ENCODE measurements around the gene ADCY4. TPM values are rescaled to one million over a fixed set of nuclear protein-coding genes. Genes with fewer than 3 reads are reported as not detected.

The ADCY4 gene
- total RNA-seq, 1 donor = 1.2 TPM

DNA sequence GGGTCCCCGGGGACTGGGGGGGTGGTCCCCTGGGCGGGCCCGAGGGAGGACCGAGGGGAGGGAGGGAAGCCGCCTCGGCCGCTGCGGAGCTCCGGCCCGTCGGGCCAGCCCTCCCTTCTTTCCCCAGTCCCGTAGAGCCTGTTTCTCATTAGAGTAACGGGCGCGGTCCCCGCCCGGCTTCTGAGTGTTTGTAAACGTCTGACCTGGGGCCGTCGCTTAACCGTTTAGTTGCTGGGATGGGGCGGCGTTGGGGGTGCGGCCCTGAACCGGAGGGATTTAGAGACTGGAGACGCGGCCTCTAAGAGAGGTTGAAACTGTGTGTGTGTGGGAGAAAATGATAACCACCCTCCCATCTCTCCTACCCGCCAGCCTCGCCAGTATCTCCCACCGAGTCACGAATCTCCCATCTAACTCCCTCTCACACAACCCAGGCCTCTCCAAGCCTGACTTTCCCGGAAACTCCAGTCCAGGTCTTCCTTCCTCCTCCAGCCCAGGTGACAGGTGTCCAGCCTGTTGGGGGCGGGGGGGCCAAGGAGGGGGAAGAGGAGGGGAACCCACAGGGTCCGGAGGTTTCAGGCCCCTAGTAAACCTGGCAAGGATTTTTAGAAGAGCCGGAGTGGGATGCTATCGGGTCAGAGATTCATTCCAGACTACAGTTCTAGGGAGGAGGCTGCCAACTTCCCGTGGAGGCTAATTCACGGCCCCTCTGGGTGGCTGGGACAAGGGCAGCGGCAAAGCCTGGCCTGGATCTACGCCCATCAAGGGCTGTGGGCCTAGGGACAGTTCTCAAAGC is 32.0 kb upstream of the ADCY4 start:
- H3K4me3 ChIP-seq (ENCODE audit: low read depth, low read length) = peak overlapping the region; percentile 65
- DNase-seq (ENCODE audit: low read depth) = peak; percentile 97
- TF ChIP-seq, protein P1, sequence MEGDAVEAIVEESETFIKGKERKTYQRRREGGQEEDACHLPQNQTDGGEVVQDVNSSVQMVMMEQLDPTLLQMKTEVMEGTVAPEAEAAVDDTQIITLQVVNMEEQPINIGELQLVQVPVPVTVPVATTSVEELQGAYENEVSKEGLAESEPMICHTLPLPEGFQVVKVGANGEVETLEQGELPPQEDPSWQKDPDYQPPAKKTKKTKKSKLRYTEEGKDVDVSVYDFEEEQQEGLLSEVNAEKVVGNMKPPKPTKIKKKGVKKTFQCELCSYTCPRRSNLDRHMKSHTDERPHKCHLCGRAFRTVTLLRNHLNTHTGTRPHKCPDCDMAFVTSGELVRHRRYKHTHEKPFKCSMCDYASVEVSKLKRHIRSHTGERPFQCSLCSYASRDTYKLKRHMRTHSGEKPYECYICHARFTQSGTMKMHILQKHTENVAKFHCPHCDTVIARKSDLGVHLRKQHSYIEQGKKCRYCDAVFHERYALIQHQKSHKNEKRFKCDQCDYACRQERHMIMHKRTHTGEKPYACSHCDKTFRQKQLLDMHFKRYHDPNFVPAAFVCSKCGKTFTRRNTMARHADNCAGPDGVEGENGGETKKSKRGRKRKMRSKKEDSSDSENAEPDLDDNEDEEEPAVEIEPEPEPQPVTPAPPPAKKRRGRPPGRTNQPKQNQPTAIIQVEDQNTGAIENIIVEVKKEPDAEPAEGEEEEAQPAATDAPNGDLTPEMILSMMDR (IDR thresholded peaks at IDR 0.05; ENCODE audit: insufficient read depth, low read length) = no peak

DNA sequence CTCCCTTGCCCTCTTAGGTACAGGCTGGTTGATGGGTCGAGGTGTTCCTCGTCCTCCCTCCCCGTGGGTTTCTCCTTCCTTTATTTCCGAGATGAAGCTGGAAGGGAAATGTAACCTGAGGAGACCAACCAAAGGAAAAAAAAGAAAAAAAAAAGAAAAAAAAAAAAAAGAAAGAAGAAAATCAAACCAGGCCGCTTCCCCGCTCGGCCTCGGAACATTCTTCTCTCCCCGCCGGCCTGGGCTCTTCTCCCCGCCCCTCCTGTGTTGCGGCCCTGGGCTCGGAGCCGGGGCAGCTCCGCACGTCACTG is 31.5 kb upstream of the ADCY4 start:
- TF ChIP-seq, protein P1 (IDR thresholded peaks at IDR 0.05; ENCODE audit: insufficient read depth, low read length) = no peak
- DNase-seq (ENCODE audit: low read depth) = no peak
- H3K4me3 ChIP-seq (ENCODE audit: low read depth, low read length) = peak overlapping the region; percentile 63

DNA sequence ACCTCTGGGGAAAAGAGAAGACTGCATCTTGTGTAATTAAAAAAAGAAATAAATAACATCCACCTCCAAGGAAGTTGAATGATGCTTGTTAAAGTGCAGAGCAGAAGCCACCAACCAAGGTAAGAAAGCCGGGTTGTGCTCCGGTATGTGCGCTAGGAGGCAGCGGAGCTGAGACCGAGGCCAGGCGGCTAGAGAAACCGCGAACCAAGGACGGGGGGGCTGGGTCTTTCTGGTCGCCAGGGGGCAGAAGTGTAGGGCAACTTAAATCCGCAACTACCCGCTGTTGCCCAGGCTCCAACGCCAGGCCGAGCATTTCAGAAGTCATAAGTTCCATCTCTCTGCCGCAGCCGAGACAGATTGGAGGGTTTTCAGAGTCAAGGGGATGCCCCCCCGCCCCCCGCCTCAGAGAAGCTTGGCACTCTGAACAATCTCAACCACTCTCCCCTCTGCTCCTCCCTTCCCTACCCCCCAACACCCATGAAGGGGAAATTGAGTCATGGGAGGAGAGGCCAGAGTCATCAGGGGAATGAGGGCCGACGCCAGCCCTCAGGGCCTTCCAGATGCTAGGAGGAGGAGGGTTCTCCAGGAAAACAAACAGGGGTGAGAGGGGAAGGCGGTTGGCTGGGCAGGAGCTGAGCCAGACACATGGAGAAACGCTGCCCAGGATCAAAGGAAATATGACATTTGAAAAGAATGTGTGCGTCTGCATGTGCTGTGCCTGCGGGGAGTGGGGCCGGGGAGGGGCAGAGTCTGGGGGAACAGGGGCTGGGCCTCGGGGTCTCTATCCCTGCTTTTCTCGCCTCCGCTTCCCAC is 30.9 kb upstream of the ADCY4 start:
- H3K4me3 ChIP-seq (ENCODE audit: low read depth, low read length) = peak overlapping the region; percentile 63
- DNase-seq (ENCODE audit: low read depth) = peak; percentile 96
- TF ChIP-seq, protein P1 (IDR thresholded peaks at IDR 0.05; ENCODE audit: insufficient read depth, low read length) = peak; percentile 89

DNA sequence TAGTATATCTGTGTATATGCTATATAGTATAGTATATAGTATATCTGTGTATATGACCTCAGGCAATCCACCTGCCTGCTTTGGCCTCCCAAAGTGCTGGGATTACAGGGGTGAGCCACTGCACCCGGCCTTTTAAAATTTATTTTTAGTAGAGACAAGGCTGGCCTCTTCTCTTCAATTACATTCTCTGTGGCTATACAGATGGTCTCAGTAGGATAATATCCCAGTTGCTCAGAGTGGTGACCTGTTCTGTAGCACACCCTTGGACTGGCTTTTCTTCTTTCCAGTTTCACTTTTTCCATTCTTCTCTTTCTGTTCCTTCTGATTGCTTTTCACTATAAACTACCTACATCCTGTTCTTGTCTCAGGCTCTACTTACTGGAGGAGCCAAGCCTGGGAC is 30.0 kb upstream of the ADCY4 start:
- DNase-seq (ENCODE audit: low read depth) = no peak
- TF ChIP-seq, protein P1 (IDR thresholded peaks at IDR 0.05; ENCODE audit: insufficient read depth, low read length) = no peak
- H3K4me3 ChIP-seq (ENCODE audit: low read depth, low read length) = no peak overlapping the region

DNA sequence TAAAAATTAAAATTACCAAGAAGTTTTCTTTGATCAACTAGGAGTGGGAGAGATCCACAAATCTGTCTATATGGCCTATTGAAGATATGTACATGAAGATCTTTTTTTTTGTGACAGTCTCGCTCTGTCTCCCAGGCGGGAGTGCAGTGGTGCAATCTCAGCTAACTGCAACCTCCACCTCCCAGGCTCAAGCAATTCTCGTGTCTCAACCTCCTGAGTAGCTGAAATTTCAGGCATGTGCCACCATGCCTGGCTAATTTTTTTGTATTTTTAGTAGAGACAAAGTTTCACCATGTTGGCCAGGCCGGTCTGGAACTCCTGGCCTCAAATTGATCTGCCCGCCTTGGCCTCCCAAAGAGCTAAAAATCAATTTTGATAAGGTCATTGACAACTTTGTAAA is 28.5 kb upstream of the ADCY4 start:
- TF ChIP-seq, protein P1 (IDR thresholded peaks at IDR 0.05; ENCODE audit: insufficient read depth, low read length) = no peak
- no peak overlapping the region for H3K4me3 ChIP-seq (ENCODE audit: low read depth, low read length)
- DNase-seq (ENCODE audit: low read depth) = no peak

DNA sequence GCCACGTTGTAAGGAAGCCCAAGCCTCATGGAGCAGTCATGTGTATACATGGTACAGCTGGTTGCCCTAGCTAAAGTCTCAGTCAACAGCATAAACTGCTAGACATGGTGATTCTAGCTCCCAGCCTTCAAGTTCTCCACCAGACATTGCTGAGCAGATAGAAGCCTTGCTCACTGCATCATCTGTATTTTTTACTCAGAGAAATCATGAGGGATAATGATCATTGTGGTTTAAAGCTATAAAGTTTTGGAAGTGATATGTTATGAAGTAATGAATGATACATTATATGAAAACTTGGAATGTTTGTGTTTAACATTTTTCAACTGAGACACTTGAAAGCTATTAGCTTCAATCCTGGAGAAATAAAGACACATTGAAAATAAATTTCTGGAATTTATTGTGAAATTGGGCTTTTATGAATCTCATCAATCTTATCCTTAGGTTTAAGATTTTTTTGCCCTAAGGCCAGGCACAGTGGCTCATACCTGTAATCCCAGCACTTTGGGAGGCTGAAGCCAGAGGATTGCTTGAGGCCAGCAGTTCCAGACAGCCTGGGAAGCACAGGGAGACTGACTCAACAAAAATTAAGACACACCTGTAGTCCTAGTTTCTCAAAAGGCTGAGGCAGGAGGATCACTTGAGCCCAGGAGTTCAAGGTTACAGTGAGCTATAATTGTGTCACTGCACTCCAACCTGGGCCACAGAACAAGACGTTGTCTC is 27.5 kb upstream of the ADCY4 start:
- TF ChIP-seq, protein P1 (IDR thresholded peaks at IDR 0.05; ENCODE audit: insufficient read depth, low read length) = no peak
- no peak overlapping the region for H3K4me3 ChIP-seq (ENCODE audit: low read depth, low read length)
- no peak for DNase-seq (ENCODE audit: low read depth)
